ENCODE measurements around the gene RAB22A. TPM values are rescaled to one million over a fixed set of nuclear protein-coding genes. Genes with fewer than 3 reads are reported as not detected.

The RAB22A gene
- total RNA-seq, 2 donors from 2014 or later: 8.4 to 11.6 TPM

GRCh38 chr20:58329711-58330110 lies 20.2 kb downstream of the RAB22A start:
- Mint-ChIP-seq H3K36me3 (ENCODE audit: low read depth) (peaks cover 6% of the 10 kb centered on the region), H3K9me3 (no peaks in the 10 kb centered on the region), H3K4me1 (peaks cover 45% of the 10 kb centered on the region), H3K27ac (peak overlapping the region; percentile 74), H3K4me3 (no peak overlapping the region), H3K27me3 (ENCODE audit: insufficient read depth) (no peaks in the 10 kb centered on the region)
- Histone ChIP-seq H3K9me3 (ENCODE audit: control insufficient read depth, low read length) (no peaks in the 10 kb centered on the region), H3K9ac (ENCODE audit: extremely low read depth, low read length, poor library complexity, severe bottlenecking) (no peak overlapping the region), H3K27ac (ENCODE audit: low read depth, low read length) (no peak overlapping the region), H3K36me3 (ENCODE audit: control insufficient read depth, insufficient read depth, low read length) (peaks cover 17% of the 10 kb centered on the region), H3K4me3 (ENCODE audit: low read length) (peak overlapping the region; percentile 70), H3K27me3 (ENCODE audit: control insufficient read depth, insufficient read depth, low read length, poor library complexity, severe bottlenecking) (no peaks in the 10 kb centered on the region), H3K4me1 (ENCODE audit: control insufficient read depth, insufficient read depth, low read length) (peaks cover 9% of the 10 kb centered on the region)
- TF ChIP-seq, protein P1, sequence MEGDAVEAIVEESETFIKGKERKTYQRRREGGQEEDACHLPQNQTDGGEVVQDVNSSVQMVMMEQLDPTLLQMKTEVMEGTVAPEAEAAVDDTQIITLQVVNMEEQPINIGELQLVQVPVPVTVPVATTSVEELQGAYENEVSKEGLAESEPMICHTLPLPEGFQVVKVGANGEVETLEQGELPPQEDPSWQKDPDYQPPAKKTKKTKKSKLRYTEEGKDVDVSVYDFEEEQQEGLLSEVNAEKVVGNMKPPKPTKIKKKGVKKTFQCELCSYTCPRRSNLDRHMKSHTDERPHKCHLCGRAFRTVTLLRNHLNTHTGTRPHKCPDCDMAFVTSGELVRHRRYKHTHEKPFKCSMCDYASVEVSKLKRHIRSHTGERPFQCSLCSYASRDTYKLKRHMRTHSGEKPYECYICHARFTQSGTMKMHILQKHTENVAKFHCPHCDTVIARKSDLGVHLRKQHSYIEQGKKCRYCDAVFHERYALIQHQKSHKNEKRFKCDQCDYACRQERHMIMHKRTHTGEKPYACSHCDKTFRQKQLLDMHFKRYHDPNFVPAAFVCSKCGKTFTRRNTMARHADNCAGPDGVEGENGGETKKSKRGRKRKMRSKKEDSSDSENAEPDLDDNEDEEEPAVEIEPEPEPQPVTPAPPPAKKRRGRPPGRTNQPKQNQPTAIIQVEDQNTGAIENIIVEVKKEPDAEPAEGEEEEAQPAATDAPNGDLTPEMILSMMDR (conservative IDR thresholded peaks at IDR 0.05): no peak
- no peak for DNase-seq

GRCh38 chr20:58330249-58330648 lies 20.7 kb downstream of the RAB22A start:
- Histone ChIP-seq H3K9me3 (ENCODE audit: control insufficient read depth, low read length) (no peaks in the 10 kb centered on the region), H3K9ac (ENCODE audit: extremely low read depth, low read length, poor library complexity, severe bottlenecking) (no peak overlapping the region), H3K4me1 (ENCODE audit: control insufficient read depth, insufficient read depth, low read length) (peaks cover 12% of the 10 kb centered on the region), H3K36me3 (ENCODE audit: control insufficient read depth, insufficient read depth, low read length) (peaks cover 23% of the 10 kb centered on the region), H3K27me3 (ENCODE audit: control insufficient read depth, insufficient read depth, low read length, poor library complexity, severe bottlenecking) (no peaks in the 10 kb centered on the region), H3K4me3 (ENCODE audit: low read length) (peak overlapping the region; percentile 70), H3K27ac (ENCODE audit: low read depth, low read length) (no peak overlapping the region)
- TF ChIP-seq, protein P1 (conservative IDR thresholded peaks at IDR 0.05): no peak
- no peak for DNase-seq
- no peak overlapping the region for H3K4me3 Mint-ChIP-seq
- peaks cover 49% of the 10 kb centered on the region for H3K4me1 Mint-ChIP-seq
- H3K27ac Mint-ChIP-seq: no peak overlapping the region
- no peaks in the 10 kb centered on the region for H3K27me3 Mint-ChIP-seq (ENCODE audit: insufficient read depth)
- 88 to 95% methylated on average over 2 to 3 of the region's 3 CpGs for WGBS, 2 experiments (ENCODE audit: insufficient coverage in 1 of 2, insufficient read length in 1 of 2)
- no peaks in the 10 kb centered on the region for H3K9me3 Mint-ChIP-seq
- peaks cover 6% of the 10 kb centered on the region for H3K36me3 Mint-ChIP-seq (ENCODE audit: low read depth)

GRCh38 chr20:58330687-58331086 lies 21.2 kb downstream of the RAB22A start:
- Histone ChIP-seq H3K9ac (ENCODE audit: extremely low read depth, low read length, poor library complexity, severe bottlenecking) (peak overlapping the region; percentile 50), H3K36me3 (ENCODE audit: control insufficient read depth, insufficient read depth, low read length) (peaks cover 24% of the 10 kb centered on the region), H3K4me3 (ENCODE audit: low read length) (peak overlapping the region; percentile 70), H3K9me3 (ENCODE audit: control insufficient read depth, low read length) (no peaks in the 10 kb centered on the region), H3K4me1 (ENCODE audit: control insufficient read depth, insufficient read depth, low read length) (peaks cover 12% of the 10 kb centered on the region), H3K27ac (ENCODE audit: low read depth, low read length) (no peak overlapping the region), H3K27me3 (ENCODE audit: control insufficient read depth, insufficient read depth, low read length, poor library complexity, severe bottlenecking) (no peaks in the 10 kb centered on the region)
- H3K4me1 Mint-ChIP-seq: peaks cover 52% of the 10 kb centered on the region
- no peak overlapping the region for H3K4me3 Mint-ChIP-seq
- DNase-seq: no peak
- H3K36me3 Mint-ChIP-seq (ENCODE audit: low read depth): peaks cover 2% of the 10 kb centered on the region
- WGBS, 2 experiments (ENCODE audit: insufficient coverage in 1 of 2, insufficient read length in 1 of 2): 81 to 100% methylated on average over 1 of the region's 1 CpG
- TF ChIP-seq, protein P1 (conservative IDR thresholded peaks at IDR 0.05): no peak
- no peaks in the 10 kb centered on the region for H3K27me3 Mint-ChIP-seq (ENCODE audit: insufficient read depth)
- peak overlapping the region; percentile 9 for H3K27ac Mint-ChIP-seq
- H3K9me3 Mint-ChIP-seq: no peaks in the 10 kb centered on the region

Data from endodermal cell (in vitro differentiated cells).